Activated CD4-positive, alpha-beta T cell treated with anti-CD3 and anti-CD28 coated beads, Interleukin-2, amount 50 U/mL, for 48 hours (primary cell): ENCODE results near the gene IARS1.
A peak's percentile ranks its signal among the peaks of the same experiment; 100 is the strongest.

ENCODE experiments used
- DNase-seq, 2 experiments: peaks; one replicate each; pipeline ENCODE4 v3.0.0-alpha.2; 2020

IARS1 gene

GRCh38 chr9:92295240-92295790 lies 1.8 kb upstream of the IARS1 start:
- no peak for DNase-seq

DNA sequence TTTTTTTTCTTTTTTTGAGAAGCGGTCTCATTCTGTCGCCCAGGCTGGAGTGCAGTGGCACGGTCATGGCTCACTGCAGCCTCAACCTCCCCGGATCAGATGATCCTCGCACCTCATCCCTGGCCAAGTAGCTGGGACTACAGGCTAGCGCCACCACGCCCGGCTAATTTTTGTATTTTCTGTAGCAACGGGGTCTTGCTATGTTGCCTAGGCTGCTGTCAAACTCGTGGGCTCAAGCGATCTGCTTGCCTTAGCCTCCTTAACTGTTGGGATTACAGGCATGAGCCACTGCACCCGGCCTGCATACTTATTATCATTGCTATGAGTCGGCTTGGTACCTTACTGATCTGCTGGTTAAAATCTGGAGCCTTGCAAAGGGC lies 790 bp upstream of the IARS1 start:
- peak; percentile 19 to 22 for DNase-seq

- no peak for DNase-seq
Observed at GRCh38 chr9:92293075-92293354, 482 bp downstream of the IARS1 start.

GRCh38 chr9:92292338-92293074 lies 991 bp downstream of the IARS1 start:
- DNase-seq: no peak

DNA sequence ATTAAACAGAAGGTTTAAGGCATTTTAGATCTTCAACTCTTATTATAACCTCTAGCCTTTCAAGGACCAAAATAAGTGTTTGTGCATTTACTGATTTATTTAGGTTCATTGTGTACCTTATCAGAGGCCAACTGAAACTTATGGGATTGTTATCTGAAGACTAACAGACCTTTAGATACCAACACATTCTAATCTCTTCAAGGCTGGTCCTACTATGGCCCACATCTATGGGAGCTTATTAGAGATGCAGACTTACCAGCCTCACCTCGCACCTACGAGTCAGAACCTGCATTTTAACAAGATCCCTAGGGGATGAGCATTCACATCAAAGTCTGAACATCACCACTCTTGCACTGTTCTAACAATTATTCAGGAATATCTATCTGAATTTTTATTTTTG lies 1.9 kb downstream of the IARS1 start:
- no peak for DNase-seq

DNA sequence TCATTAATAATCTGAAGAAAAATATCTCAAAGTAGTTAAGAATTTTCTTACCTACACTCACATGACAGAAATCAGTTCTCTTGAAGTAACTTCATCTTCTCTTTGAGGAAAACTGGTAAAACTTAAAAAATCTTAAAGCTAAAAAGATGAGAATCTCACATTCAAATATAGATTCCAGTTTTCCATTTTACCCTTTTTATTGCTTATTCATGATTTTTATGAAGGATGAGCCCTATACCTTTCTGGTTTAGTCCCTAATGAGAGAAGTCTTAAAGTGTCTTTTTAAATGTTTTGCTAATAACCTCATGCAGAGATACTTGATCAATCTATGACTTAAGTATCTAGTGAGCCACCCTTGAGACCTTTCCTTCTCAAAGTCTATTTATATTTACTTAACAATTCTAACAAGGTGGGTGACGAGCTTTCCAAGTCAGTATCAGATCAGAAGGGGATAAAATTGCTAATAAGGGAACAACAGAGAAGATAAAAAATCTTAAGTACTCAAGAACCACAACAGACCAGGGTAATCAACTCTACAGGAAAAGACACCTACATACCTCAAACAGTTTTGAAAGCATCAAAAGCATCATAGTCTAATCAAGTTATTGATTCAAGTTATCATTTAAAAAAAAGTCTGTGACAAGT lies 2.6 kb downstream of the IARS1 start:
- no peak for DNase-seq

DNA sequence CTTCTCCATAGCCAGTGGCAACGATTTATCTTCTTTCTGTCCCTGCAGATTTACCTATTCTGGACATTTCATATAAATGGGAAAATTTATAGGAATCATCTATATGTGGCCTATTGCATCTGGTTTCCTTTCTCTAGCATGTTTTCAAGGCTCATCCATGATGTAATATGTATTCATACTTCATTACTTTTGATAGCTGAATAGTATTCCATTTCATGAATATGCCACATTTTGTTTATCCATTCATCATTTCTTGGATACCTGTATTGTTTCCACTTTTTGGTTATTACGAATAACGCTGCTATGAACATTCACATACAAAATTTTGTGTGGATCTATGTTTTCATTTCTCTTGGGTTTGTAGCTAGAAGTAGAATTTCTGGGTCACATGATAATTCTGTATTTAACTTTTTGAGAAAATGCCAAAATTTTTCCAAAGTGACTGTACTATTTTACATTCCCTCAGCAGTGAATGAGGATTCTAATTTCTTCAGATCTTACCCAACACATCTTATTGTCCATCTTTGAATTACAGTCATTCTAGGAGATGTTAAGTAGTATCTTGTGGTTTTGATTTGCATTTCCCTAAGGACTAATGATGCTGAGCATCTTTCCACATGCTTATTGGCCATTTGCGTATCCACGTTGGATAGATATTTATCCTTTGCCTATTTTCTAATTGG lies 3.6 kb downstream of the IARS1 start:
- DNase-seq: no peak

- DNase-seq: no peak
Observed at GRCh38 chr9:92279302-92279701, 14.2 kb downstream of the IARS1 start.

- DNase-seq: no peak
Observed at GRCh38 chr9:92278110-92278509, 15.4 kb downstream of the IARS1 start.

GRCh38 chr9:92276331-92277032 lies 17.0 kb downstream of the IARS1 start:
- no peak for DNase-seq

GRCh38 chr9:92275541-92275940 lies 18.0 kb downstream of the IARS1 start:
- DNase-seq: no peak

DNA sequence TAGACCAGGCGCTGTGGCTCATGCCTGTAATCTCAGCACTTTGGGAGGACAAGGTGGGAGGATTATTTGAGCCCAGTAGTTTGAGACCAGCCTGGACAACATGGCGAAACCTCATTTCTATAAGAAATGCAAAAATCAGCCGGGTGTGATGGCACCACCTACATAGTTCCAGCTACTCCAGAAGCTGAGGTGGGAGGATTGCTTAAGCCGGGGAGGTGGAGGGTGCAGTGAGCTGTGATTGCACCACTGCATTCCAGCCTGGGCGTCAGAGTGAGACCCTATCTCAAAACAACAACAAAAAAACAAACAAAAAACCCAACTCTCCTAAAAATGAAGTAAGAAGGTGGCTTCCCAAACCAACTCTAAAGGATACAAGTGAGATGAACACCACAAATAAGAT lies 23.0 kb downstream of the IARS1 start:
- DNase-seq: no peak

DNA sequence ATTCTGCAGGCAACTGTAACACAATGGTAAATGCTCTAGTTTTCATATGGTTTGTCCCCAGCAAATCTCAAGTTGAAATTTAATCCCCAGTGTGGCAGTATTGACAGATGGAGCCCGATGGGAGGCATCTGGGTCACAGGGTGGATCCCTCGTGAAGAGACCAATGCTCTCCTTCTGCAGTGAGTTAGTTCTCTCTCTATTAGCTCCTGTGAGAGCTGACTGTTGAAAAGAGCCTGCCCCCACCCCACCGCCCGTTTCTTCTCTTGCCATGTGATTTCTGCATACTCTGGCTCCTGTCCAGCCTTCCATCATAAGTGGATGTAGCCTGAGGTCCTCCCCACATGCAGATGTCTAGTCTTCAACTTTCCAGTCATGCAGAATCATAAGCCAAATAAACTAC lies 27.0 kb downstream of the IARS1 start:
- no peak for DNase-seq

- no peak for DNase-seq
Observed at GRCh38 chr9:92265154-92265553, 28.3 kb downstream of the IARS1 start.

GRCh38 chr9:92263131-92263530 lies 30.4 kb downstream of the IARS1 start:
- no peak for DNase-seq

GRCh38 chr9:92257327-92257726 lies 36.2 kb downstream of the IARS1 start:
- DNase-seq: no peak

GRCh38 chr9:92254381-92255337 lies 38.8 kb downstream of the IARS1 start:
- DNase-seq: no peak

- DNase-seq: no peak
Observed at GRCh38 chr9:92253656-92254055, 39.8 kb downstream of the IARS1 start.

DNA sequence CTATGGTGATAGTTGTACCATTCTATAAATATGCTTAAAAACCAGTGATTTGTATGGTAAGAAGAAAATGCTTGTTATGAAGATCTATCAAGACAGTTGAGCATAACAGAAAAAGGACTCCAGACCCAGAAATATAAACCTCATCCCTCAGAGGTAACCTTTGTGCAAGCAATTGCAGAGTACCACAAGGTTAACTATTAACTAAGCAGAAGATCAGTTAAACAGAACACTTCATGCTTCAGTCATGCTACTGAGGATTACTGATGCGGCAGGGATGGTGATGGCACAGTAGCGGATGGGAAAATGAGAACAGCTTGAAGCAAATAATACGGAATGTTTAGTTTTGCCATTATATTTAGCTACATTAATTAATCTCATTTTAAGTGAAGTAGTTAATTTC lies 45.5 kb downstream of the IARS1 start:
- DNase-seq: no peak

DNA sequence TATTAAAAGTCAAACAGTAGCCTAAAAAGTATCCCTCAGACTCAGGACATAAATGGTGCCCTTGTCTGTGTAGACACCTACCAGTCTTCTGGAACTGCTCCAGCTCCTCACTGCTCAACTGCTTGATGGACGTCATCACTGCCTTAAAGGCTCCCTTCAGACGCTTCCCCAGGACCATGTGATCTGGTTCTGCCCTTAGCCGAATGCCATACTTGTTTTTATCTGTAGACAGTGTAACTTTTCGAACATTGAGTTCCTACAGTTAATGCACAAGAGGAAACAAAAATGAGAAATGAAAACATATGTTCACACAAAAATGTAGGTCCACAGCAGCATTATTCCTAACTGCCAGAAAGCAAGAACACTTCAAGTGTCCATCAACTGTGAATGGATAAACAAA lies 46.2 kb downstream of the IARS1 start:
- DNase-seq: no peak

DNA sequence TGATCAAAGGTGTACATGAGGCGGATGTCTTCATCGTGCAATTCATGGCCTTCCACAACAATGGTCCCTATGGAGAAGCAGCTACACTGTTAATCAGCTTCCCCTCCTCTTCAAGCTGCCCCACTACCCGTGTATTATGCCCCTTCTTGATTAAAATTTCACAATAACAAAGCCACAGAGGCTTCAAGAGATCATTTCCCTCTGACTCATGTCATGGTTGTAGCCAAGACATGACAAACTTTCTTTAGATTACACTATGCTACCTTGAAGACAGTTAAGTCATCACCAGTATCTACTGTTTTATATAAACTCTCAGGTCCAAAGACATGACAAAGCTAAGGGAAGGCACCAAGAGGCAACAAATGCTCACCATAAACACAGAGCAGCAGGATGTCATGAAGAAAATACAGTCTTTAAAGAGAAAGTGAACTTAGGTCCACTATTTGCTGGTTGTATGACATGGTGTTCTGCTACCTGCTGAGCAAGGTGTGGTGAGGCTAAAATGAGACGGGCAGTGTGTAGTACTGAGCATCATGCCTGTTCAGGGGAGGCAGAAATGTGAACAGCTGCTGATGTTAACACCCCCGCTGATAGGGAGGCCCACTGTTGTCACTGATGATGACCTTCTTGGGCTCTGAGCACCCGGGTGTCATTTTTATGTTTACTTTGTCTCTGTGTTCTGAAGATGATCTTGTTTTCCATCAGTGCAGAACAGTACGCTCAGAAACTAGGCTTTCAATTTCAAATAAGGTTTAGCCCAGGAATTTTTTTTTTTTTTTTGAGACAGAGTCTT lies 48.3 kb downstream of the IARS1 start:
- DNase-seq: no peak
